Measurements from ENCODE around the gene NTN1.

NTN1 gene

DNA sequence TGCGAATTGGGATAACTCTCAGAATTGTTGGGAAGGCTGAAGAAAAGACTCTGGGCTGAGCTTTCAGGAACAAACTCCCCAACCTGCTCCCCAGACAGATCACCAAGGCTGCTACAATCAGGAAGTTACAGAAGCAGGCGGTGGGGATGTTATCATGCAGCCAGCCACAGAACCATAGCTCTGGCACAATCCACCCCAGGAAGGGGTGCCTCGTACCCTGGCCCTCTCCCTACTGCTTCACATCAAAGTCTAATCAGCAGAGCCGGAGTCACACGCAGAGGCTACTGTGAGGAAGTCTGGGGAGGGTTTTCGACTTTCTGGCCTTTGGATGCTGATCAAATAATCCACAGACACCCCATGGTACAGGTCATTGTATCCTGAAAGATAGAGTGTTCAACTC lies 86.8 kb downstream of the NTN1 start:
- H3K27ac ChIP-seq (ENCODE audit: low read depth, low read length) = no peak overlapping the region
- H3K4me2 ChIP-seq (ENCODE audit: low read length) = no peak overlapping the region
- no peaks in the 10 kb centered on the region; the same call in 1 of the 2 replicates for H3K4me1 ChIP-seq (ENCODE audit: control insufficient read depth, low read length)
- H3K9me3 ChIP-seq (ENCODE audit: control insufficient read depth, insufficient read depth, low read length) = no peaks in the 10 kb centered on the region
- H3K4me3 ChIP-seq (ENCODE audit: low read length) = no peak overlapping the region
- H3K27me3 ChIP-seq (ENCODE audit: control insufficient read depth, low read length) = no peaks in the 10 kb centered on the region
- no peaks in the 10 kb centered on the region for H3K36me3 ChIP-seq (ENCODE audit: control insufficient read depth, low read length)
- TF ChIP-seq EZH2phosphoT487 (IDR thresholded peaks at IDR 0.05; ENCODE audit: borderline replicate concordance, low read length) = no peak
- TF ChIP-seq, protein P1, sequence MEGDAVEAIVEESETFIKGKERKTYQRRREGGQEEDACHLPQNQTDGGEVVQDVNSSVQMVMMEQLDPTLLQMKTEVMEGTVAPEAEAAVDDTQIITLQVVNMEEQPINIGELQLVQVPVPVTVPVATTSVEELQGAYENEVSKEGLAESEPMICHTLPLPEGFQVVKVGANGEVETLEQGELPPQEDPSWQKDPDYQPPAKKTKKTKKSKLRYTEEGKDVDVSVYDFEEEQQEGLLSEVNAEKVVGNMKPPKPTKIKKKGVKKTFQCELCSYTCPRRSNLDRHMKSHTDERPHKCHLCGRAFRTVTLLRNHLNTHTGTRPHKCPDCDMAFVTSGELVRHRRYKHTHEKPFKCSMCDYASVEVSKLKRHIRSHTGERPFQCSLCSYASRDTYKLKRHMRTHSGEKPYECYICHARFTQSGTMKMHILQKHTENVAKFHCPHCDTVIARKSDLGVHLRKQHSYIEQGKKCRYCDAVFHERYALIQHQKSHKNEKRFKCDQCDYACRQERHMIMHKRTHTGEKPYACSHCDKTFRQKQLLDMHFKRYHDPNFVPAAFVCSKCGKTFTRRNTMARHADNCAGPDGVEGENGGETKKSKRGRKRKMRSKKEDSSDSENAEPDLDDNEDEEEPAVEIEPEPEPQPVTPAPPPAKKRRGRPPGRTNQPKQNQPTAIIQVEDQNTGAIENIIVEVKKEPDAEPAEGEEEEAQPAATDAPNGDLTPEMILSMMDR (IDR thresholded peaks at IDR 0.05; ENCODE audit: low read depth, low read length, poor library complexity, severe bottlenecking) = no peak
- H3K79me2 ChIP-seq (ENCODE audit: control insufficient read depth, low read length) = no peaks in the 10 kb centered on the region
- no peaks in the 10 kb centered on the region for H4K20me1 ChIP-seq (ENCODE audit: control insufficient read depth, insufficient read depth, low read depth, low read length)
- H3K9me2 ChIP-seq (replicated peaks; ENCODE audit: control insufficient read depth, low read length) = no peaks in the 10 kb centered on the region
- no peaks in the 10 kb centered on the region for H3F3A ChIP-seq (ENCODE audit: control insufficient read depth, insufficient read depth)

DNA sequence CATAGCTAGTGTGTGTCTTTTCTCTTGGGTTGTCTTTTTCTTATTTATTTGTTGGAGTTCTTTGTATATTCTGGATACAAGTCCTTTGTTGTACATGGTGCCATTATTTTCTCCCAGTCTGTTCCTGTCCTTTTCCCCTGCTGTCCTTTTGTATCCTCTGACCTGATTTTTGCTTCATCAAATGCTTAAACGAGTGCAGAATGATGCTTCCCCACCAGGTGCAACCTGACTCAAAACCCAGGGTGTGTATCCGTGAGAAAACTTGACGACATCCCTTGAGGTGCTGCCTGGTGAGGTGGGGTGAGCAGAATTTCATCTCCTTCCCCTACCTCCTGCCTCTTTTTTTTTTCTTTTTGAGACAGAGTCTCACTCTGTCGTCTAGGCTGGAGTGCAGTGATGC lies 88.6 kb downstream of the NTN1 start:
- H3K4me2 ChIP-seq (ENCODE audit: low read length) = no peak overlapping the region
- no peaks in the 10 kb centered on the region for H3K36me3 ChIP-seq (ENCODE audit: control insufficient read depth, low read length)
- H3K4me1 ChIP-seq (ENCODE audit: control insufficient read depth, low read length) = no peaks in the 10 kb centered on the region
- H3K9me3 ChIP-seq (ENCODE audit: control insufficient read depth, insufficient read depth, low read length) = no peaks in the 10 kb centered on the region
- H3K27me3 ChIP-seq (ENCODE audit: control insufficient read depth, low read length) = peaks cover 3% of the 10 kb centered on the region
- H3K4me3 ChIP-seq (ENCODE audit: low read length) = no peak overlapping the region
- no peak overlapping the region for H3K27ac ChIP-seq (ENCODE audit: low read depth, low read length)
- H4K20me1 ChIP-seq (ENCODE audit: control insufficient read depth, insufficient read depth, low read depth, low read length) = no peaks in the 10 kb centered on the region
- H3F3A ChIP-seq (ENCODE audit: control insufficient read depth, insufficient read depth) = no peaks in the 10 kb centered on the region
- H3K9me2 ChIP-seq (replicated peaks; ENCODE audit: control insufficient read depth, low read length) = no peaks in the 10 kb centered on the region
- H3K79me2 ChIP-seq (ENCODE audit: control insufficient read depth, low read length) = no peaks in the 10 kb centered on the region
- TF ChIP-seq, protein P1 (IDR thresholded peaks at IDR 0.05; ENCODE audit: low read depth, low read length, poor library complexity, severe bottlenecking) = no peak
- no peak for TF ChIP-seq EZH2phosphoT487 (IDR thresholded peaks at IDR 0.05; ENCODE audit: borderline replicate concordance, low read length)

DNA sequence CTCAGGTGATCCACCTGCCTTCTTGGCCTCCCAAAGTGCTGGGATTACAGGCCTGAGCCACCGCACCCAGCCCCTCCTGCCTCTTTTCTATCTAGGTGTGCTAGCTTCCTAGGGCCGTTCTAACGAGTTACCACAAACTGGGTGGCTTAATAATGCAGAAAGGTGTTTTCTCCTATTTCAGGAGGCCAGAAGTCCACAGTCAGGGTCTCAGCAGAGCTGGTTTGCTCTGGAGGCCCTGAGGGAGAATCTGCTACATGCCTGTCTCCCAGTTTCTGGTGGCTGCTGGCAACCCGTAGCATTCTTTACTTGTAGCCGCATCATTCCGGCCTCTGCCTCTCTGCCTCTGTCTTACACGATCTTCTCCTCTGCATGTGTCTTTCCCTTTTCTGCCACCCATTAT lies 89.2 kb downstream of the NTN1 start:
- no peak for TF ChIP-seq EZH2phosphoT487 (IDR thresholded peaks at IDR 0.05; ENCODE audit: borderline replicate concordance, low read length)
- TF ChIP-seq, protein P1 (IDR thresholded peaks at IDR 0.05; ENCODE audit: low read depth, low read length, poor library complexity, severe bottlenecking) = no peak
- Histone ChIP-seq H3K4me2 (ENCODE audit: low read length) (no peak overlapping the region), H3K79me2 (ENCODE audit: control insufficient read depth, low read length) (no peaks in the 10 kb centered on the region)

More for the DNA sequence above, 89.2 kb downstream of the NTN1 start:
- Histone ChIP-seq H3K9me3 (ENCODE audit: control insufficient read depth, insufficient read depth, low read length) (no peaks in the 10 kb centered on the region), H3K27ac (ENCODE audit: low read depth, low read length) (no peak overlapping the region), H3K4me1 (ENCODE audit: control insufficient read depth, low read length) (no peaks in the 10 kb centered on the region), H3F3A (ENCODE audit: control insufficient read depth, insufficient read depth) (no peaks in the 10 kb centered on the region), H4K20me1 (ENCODE audit: control insufficient read depth, insufficient read depth, low read depth, low read length) (no peaks in the 10 kb centered on the region), H3K9me2 (replicated peaks; ENCODE audit: control insufficient read depth, low read length) (no peaks in the 10 kb centered on the region), H3K36me3 (ENCODE audit: control insufficient read depth, low read length) (no peaks in the 10 kb centered on the region), H3K4me3 (ENCODE audit: low read length) (no peak overlapping the region), H3K27me3 (ENCODE audit: control insufficient read depth, low read length) (peaks cover 9% of the 10 kb centered on the region)

Measured in DOHH2 (cell line).